OCI-LY7 (cell line): ENCODE measurements around the gene TMEM115. TPM values are rescaled to one million over a fixed set of nuclear protein-coding genes. Genes with fewer than 3 reads are reported as not detected.

Experiments used
- BruUV-seq: library from RNA; stranded (reverse); fragments of 400-500 nt; replicated peaks from 2 replicates; lab custom pipeline; 2021; lab: Mats Ljungman, UMichigan
- CTCF ChIA-PET: fragments of 300-600 bp; sonication (Branson Sonifier 250); formaldehyde crosslinking; loops from one replicate; lab custom pipeline; 2022; ENCODE audit warnings: antibody characterized with exemption; ENCODE audit not compliant: unreplicated experiment; lab: Charles Lee
- POLR2A ChIA-PET: fragments of 300-600 bp; sonication (Branson Sonifier 250); formaldehyde crosslinking; loops from one replicate; lab custom pipeline; 2022; ENCODE audit warnings: antibody characterized with exemption; lab: Charles Lee
- DNase-seq: peaks from one replicate; pipeline ENCODE4 v3.0.0-alpha.2; 2015; ENCODE audit warnings: low spot score
- H2AFZ ChIP-seq: fragments of 200-600 bp; sonication (generic), shearing (Covaris generic); 2 replicates; pipeline ENCODE4 v1.6.1; 2014; ENCODE audit warnings: mild to moderate bottlenecking, antibody characterized with exemption, low read length, moderate library complexity
- H3K27ac ChIP-seq: fragments of 200-600 bp; sonication (generic); 2 replicates; pipeline ENCODE4 v1.5.1; 2014; ENCODE audit warnings: mixed run types, low read depth, mild to moderate bottlenecking, moderate library complexity, low read length, inconsistent platforms; ENCODE audit not compliant: poor library complexity, severe bottlenecking
- H3K36me3 ChIP-seq: fragments of 200-600 bp; sonication (generic); 2 replicates; pipeline ENCODE4 v1.6.1; 2014; ENCODE audit warnings: mild to moderate bottlenecking, antibody characterized with exemption, low read length, moderate library complexity, mixed read lengths; ENCODE audit not compliant: insufficient read depth
- H3K4me1 ChIP-seq: fragments of 200-600 bp; sonication (generic); 2 replicates; pipeline ENCODE4 v1.5.1; 2014; ENCODE audit warnings: mild to moderate bottlenecking, low read length; ENCODE audit not compliant: insufficient read depth, poor library complexity, severe bottlenecking
- H3K4me2 ChIP-seq: fragments of 200-600 bp; sonication (generic); 2 replicates; pipeline ENCODE4 v1.6.1; 2014; ENCODE audit warnings: mild to moderate bottlenecking, low read length
- H3K4me3 ChIP-seq: fragments of 200-600 bp; sonication (generic); 2 replicates; pipeline ENCODE4 v1.5.1; 2014; ENCODE audit warnings: mild to moderate bottlenecking, low read depth, low read length; ENCODE audit not compliant: poor library complexity, severe bottlenecking
- H3K79me2 ChIP-seq: fragments of 200-600 bp; sonication (generic); 2 replicates; pipeline ENCODE4 v1.6.1; 2016; ENCODE audit warnings: low read depth, mild to moderate bottlenecking, low read length, moderate library complexity, mixed read lengths; ENCODE audit not compliant: insufficient read depth
- H3K9me2 ChIP-seq: fragments of 200-600 bp; sonication (generic); 2 replicates; pipeline ENCODE4 v1.6.1; 2016; ENCODE audit warnings: mild to moderate bottlenecking, low read length, mixed read lengths; ENCODE audit not compliant: insufficient read depth
- H3K9me3 ChIP-seq: fragments of 200-600 bp; sonication (generic); 2 replicates; pipeline ENCODE4 v1.6.1; 2014; ENCODE audit warnings: mild to moderate bottlenecking, mixed run types, low read length, mixed read lengths
- H4K20me1 ChIP-seq: fragments of 200-600 bp; sonication (generic); 2 replicates; pipeline ENCODE4 v1.6.1; 2014; ENCODE audit warnings: mild to moderate bottlenecking, antibody characterized with exemption, low read length, moderate library complexity, mixed read lengths; ENCODE audit not compliant: insufficient read depth
- EZH2phosphoT487 ChIP-seq: fragments of 200-600 bp; sonication (generic); IDR thresholded peaks from 2 replicates; pipeline ENCODE4 v1.6.1; 2018; ENCODE audit warnings: low read depth, borderline replicate concordance, mild to moderate bottlenecking, mixed run types, antibody characterized with exemption, low read length, moderate library complexity, mixed read lengths
- intact Hi-C: fragments of 100-400 bp; cut with micrococcal nuclease; formaldehyde crosslinking; loops from one replicate; pipeline ENCODE4 v1.10.0; 2022; ENCODE audit not compliant: unreplicated experiment
- total RNA-seq, 2 experiments: library from RNA; depleted of rRNA in 1 of 2; stranded (reverse); fragments of >200 nt in 1 of 2; shearing (Covaris generic) in 1 of 2; gene quantifications; 2 replicates each; pipeline ENCODE4 v1.2.3, GENCODE V29; 2014 to 2022
- TF ChIP-seq, protein P1 (sequence below): fragments of 200-600 bp; sonication (generic); conservative IDR thresholded peaks from 2 replicates; pipeline ENCODE4 v1.5.1; 2014; ENCODE audit warnings: mild to moderate bottlenecking, antibody characterized with exemption, low read length, moderate library complexity, mixed read lengths

Gene TMEM115
- total RNA-seq, 2 experiments from 2014 or later, result 16.2 to 18.9 TPM

DNA sequence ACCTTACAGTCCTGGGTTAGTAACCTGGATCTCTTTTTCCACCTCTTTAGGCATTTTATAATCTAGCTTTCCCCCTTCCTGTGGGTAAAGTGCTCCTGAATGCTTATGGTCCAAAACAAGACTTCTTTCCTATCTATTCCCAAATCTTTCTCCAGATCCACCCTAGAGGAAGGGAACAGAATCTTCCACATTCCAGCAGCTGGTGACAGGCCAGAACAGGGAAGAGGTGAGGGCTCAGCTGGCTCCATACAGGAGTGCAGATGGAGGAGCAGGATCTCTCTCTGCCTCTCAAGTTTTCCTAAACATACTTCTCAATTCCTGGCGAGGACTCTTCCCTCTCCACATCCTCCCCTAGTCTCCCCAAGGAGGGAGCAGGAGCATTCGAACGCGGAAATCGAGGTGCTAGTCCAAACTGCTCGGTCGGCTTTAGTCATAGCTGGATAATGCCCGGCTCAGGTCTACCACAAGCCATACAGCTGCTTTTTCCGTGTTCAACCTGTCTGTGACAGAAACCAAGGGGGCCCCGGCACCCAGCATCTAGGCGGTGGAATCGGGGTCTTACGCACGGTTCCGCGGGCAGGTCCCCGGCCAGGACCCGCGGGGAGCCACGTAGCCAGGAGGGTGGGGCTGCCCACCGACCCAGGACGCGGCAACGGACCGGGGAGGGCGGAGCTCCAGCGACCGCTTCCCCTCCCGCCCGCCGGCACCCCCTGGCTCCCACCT, 22.7 kb downstream of the TMEM115 start:
- H3K79me2 ChIP-seq, result peaks cover 50% of the 10 kb centered on the region
- no peak for DNase-seq
- peaks cover 63% of the 10 kb centered on the region for H3K4me1 ChIP-seq
- POLR2A ChIA-PET, result interaction anchor here (0.6 to 3.2 kb wide), 16 partner anchors 8 to 108 kb away, joined by 3 to 28 read pairs (median 4); partner anchors contain the start of genes CYB561D2, HYAL3, IFRD2 and NAA80
- H3K9me2 ChIP-seq, result no peaks in the 10 kb centered on the region
- H3K9me3 ChIP-seq, result no peaks in the 10 kb centered on the region
- peaks cover 5% of the 10 kb centered on the region for H4K20me1 ChIP-seq
- no peak for TF ChIP-seq EZH2phosphoT487
- TF ChIP-seq, protein P1, sequence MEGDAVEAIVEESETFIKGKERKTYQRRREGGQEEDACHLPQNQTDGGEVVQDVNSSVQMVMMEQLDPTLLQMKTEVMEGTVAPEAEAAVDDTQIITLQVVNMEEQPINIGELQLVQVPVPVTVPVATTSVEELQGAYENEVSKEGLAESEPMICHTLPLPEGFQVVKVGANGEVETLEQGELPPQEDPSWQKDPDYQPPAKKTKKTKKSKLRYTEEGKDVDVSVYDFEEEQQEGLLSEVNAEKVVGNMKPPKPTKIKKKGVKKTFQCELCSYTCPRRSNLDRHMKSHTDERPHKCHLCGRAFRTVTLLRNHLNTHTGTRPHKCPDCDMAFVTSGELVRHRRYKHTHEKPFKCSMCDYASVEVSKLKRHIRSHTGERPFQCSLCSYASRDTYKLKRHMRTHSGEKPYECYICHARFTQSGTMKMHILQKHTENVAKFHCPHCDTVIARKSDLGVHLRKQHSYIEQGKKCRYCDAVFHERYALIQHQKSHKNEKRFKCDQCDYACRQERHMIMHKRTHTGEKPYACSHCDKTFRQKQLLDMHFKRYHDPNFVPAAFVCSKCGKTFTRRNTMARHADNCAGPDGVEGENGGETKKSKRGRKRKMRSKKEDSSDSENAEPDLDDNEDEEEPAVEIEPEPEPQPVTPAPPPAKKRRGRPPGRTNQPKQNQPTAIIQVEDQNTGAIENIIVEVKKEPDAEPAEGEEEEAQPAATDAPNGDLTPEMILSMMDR, result no peak
- BruUV-seq, result TSS peak; percentile 63
- intact Hi-C loops, result loop anchor here (5.0 kb wide), 2 partner anchors 39 to 99 kb away; partner anchors contain the start of genes GNAI2, HYAL3 and NAA80
- CTCF ChIA-PET, result interaction anchor here (0.6 to 1.7 kb wide), 8 partner anchors 10 to 110 kb away, joined by 3 to 7 read pairs (median 3); partner anchors contain the start of genes HYAL3 and NAA80
- H3K4me3 ChIP-seq, result peak overlapping the region; percentile 90
- peaks cover 45% of the 10 kb centered on the region for H3K36me3 ChIP-seq
- peak overlapping the region; percentile 90 for H3K4me2 ChIP-seq
- H2AFZ ChIP-seq, result no peak overlapping the region
- H3K27ac ChIP-seq, result peak overlapping the region; percentile 86

DNA sequence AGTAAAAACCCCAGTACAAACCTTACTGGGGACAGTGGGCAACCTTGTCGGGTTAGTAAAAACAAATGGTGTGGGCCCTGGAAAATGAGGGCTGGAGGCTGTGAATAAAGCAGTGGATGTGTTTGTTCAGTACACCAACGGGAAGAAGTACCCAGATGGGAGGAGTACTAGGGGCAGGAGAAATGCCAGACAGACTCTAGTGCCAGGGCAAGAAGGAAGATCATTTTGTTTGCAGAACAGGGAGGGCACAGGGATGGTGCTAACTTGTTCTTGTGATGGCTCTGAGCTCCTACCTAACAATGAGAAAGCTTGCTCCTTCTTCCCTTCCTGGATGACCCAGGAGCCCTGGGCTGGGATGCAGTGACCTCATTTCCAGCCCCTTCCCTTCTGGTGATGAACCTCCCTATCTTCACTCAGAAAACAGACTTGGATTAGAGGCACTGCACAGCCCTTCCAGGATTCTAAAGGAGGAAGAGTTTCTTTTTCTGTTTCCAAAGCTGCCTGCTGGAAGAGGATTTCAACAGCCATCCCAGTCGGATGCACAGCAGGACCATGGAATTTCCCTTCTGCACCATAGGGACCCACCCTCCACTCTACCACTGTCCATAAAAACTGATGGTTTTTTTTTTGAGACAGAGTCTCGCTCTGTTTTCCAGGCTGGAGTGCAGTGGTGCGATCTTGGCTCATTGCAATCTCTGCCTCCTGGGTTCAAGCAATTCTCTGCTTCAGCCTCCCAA, 24.8 kb downstream of the TMEM115 start:
- peak overlapping the region; percentile 90 for H3K4me2 ChIP-seq
- peak overlapping the region; percentile 37 for H3K27ac ChIP-seq
- no peak for DNase-seq
- H3K36me3 ChIP-seq, result peaks cover 66% of the 10 kb centered on the region
- no peaks in the 10 kb centered on the region for H3K9me2 ChIP-seq
- no peak overlapping the region for H2AFZ ChIP-seq
- H3K4me3 ChIP-seq, result peak overlapping the region; percentile 32
- H4K20me1 ChIP-seq, result peaks cover 5% of the 10 kb centered on the region
- TF ChIP-seq, protein P1, result no peak
- TF ChIP-seq EZH2phosphoT487, result no peak
- H3K9me3 ChIP-seq, result no peaks in the 10 kb centered on the region
- no TSS peak for BruUV-seq
- intact Hi-C loops, result loop anchor here (5.0 kb wide), 2 partner anchors 37 to 97 kb away; partner anchors contain the start of genes GNAI2, HYAL3 and NAA80
- ChIA-PET CTCF (no interaction called here), POLR2A (interaction anchor here (1.0 to 1.8 kb wide), 2 partner anchors 14 to 16 kb away, joined by 5 to 6 read pairs; partner anchors contain the start of genes CYB561D2 and NPRL2)
- peaks cover 46% of the 10 kb centered on the region for H3K4me1 ChIP-seq
- peaks cover 50% of the 10 kb centered on the region for H3K79me2 ChIP-seq
